HG03280 (cell line): Measurements from ENCODE around the gene OR2W1.

ENCODE experiments used
- ATAC-seq: cut with Tn5 transposase; IDR thresholded peaks from one replicate; pipeline ENCODE4 v1.9.1; 2021; ENCODE audit warnings: mild to moderate bottlenecking, moderate library complexity; ENCODE audit not compliant: unreplicated experiment

Gene OR2W1, protein sequence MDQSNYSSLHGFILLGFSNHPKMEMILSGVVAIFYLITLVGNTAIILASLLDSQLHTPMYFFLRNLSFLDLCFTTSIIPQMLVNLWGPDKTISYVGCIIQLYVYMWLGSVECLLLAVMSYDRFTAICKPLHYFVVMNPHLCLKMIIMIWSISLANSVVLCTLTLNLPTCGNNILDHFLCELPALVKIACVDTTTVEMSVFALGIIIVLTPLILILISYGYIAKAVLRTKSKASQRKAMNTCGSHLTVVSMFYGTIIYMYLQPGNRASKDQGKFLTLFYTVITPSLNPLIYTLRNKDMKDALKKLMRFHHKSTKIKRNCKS

DNA sequence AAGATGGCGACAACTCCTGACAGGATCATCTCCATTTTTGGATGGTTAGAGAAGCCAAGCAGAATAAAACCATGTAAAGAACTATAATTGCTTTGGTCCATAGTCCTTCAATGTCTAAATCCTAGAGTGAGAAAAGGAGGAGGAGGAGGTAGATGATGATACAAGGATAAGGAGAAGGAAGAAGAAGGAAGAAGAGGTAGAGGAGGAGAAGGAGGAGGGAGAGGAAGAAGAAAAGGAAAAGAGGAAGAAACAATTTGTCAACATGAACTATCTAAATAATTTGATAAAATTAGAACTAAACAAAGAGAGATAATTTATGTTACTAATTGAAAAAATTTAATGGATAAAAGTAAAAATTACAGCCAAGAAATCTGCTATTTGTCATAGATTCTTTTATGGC lies at the start of gene OR2W1:
OR2W1 (minus strand) TSS at position 101 of the 400 bp plus-strand sequence; CDS start at position 101, 0 bp downstream.
- ATAC-seq = no peak

DNA sequence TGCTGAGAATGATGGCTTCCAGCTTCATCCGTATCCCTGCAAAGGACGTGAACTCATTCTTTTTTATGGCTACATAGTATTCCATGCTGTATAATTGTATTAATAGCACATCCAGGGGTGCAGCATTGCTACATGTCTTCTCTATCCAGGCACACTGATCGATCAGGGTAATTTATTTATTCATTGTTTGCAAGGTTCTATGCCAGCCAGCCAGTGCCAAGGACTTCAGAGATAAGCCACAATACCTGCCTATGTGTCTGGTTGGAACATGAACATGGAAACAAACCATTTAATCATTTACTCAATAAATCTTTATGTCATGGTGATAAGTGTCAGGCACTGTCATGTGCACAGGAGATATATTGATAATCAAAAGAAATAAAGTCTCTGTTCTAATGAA lies 48.0 kb upstream of the OR2W1 start:
- no peak for ATAC-seq

DNA sequence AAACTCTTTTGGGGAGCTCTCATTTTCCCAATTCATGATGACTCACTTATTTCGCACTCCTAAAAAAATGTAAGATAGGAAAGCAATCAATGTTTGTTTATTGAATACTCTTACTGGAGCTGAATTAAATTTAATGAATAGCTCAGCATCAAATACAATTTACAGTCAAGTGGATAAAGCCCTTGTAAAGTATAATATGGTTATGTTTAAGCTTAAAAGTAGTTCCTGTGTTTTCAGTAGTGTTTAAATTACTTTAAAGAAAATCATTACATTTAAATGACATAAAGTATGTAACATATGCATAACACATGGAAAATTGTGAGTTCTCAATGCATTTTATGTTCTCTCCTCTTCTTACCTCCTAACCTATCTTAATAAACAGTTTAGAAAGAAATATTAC lies 42.2 kb upstream of the OR2W1 start, which contains the start of gene OR2B3:
OR2B3 (minus strand) TSS at position 101 of the 400 bp plus-strand sequence; CDS start at position 36, 65 bp downstream.
- no peak for ATAC-seq

DNA sequence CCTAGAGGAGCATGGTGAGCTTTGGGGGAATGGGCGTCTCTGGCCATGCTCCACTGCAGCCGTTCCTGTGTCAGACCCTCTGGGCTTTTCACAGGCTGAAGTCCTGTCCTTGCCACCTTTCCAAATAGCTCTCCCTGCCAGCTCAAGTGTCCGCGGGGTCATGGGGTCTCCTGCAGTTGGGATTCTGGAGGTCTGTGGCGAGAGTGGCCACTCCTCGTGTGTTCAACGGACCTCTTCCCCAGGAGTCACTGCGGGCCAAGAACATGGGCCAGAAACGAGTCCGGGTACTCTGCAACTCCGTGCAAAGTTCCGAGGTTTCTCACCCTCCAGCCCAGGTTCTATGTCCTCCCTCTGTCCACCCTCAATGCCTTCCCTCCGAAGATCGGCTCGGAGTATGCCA lies 37.5 kb upstream of the OR2W1 start:
- no peak for ATAC-seq

DNA sequence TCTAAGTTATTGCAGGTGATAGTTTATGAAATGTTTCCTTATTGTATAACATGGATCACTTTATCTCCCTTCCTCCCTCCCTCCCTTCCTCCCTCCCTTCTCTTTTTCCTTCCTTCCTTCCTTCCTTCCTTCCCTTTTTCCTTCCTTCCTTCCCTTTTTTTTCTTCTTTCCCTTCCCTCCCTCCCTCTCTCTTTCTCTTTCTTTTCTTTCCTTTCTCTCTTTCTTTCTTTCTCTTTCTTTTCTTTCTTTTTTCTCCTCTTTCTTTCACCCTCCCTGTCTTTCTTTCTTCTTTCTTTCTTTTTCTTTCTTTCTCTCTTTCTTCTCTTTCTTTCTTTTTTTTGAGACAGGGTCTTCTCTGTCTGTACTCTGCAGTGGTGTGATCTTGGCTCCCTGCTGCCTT lies 36.3 kb upstream of the OR2W1 start:
- ATAC-seq = no peak

DNA sequence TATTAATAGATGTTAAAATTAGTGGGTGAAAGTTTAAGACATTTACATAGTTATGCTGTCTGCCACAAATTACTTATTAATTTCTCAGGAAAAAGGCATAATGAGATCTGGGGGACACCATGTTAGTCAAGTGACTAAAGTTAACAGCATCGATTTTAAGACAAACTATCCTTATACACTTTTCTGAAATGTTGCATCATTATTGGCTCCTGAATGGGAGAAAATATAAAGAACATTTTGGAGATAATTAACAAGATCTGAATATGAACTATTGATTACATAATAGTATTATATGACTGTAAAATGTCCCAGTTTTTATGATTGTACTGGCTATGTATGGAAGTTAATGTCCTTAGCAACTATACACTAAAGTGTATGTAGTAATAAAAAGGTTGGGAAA lies 34.2 kb upstream of the OR2W1 start:
- ATAC-seq = no peak

DNA sequence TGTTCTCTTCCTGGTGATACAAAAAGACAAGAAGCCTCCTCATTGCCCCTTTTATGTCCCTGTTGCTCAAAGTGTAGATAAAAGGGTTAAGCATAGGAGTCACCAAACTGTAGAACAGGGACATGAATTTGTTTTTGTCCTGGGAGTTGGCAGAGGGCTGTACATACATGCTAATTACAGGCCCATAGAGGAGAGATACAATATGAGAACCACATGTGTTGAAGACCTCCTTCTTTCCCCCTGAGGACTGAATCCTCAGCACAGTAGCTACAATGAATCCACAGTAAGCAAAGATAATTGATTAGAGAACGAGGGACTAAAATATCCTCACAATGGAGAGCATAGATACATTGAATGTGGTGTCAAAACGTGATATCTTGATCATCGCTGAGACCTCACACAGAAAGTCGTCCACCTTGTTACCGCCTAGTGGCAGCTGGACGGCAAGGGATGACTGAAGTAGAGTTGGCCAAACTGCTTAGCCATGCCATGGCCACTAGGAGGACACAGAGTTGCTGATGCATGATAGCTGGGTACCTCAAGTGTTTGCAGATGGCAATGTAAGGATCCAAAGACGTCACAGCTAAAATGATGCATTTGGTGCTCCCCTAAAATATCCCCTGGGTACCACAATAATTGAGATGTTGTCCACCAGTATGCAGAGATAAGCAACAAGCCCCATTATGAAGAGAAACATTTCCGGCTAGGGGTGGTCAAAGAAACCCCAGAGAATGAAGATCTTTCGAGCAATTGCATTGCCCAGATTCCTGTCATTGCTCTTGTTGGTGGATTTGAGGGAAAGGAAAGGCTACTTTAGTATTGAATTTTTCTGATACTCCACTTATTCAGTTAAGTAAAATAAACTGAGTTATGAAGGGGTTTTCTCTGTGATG lies 27.1 kb upstream of the OR2W1 start:
- peak; percentile 66 for ATAC-seq

DNA sequence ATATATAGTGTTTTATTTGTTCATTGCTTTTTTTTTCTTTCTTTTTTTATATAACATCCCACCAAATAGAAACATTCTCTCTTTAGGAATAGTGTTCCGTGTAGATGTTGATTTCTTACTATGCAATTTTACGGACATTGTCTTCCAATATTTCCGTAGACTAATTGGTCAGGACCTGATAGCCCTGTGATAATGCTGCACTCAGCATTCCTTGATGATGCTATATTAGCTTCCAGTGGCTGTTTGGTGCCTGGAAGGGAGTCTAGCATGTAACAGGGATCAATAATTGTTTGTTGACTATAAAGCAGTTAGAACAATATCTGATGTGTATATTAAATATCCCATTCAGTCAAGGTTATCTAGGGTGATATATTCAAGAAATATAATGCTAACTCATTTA lies 6.7 kb upstream of the OR2W1 start:
- ATAC-seq = no peak

DNA sequence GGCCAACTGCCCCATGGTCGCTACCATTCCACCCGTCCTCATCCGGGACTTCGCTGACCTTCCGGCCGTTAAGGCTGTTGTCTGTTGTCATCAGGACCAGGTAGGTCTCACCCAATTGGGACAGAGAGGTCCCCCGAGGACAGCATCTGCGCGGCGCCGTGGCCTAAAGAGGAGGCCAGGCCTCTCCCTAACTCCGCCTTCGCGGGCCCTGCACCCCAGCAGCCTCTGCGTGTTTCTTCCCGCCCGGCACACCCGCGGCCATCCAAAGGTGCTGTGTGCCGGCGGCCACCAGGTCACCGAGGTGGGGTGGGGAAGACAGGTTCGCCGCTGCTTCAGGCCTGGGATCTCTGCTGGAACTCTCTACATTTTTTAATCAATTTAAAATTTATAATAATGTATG lies 9.0 kb downstream of the OR2W1 start:
- no peak for ATAC-seq

DNA sequence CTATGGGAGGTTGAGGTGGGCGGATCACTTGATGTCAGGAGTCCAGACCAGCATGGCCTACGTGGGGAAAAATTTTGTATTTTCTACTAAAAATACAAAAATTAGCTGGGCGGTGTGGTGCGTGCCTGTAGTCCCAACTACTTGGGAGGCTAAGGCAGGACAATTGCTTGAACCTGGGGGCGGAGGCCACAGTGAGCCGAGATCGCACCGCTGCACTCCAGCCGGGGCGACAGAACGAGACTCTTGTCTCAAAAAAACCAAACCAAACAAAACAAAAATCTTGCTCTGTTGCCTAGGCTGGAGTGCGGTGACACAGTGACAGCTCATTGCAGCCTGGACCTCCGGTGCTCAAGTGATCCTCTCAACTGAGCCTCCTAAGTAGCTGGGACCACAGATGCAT lies 16.2 kb downstream of the OR2W1 start:
- no peak for ATAC-seq

DNA sequence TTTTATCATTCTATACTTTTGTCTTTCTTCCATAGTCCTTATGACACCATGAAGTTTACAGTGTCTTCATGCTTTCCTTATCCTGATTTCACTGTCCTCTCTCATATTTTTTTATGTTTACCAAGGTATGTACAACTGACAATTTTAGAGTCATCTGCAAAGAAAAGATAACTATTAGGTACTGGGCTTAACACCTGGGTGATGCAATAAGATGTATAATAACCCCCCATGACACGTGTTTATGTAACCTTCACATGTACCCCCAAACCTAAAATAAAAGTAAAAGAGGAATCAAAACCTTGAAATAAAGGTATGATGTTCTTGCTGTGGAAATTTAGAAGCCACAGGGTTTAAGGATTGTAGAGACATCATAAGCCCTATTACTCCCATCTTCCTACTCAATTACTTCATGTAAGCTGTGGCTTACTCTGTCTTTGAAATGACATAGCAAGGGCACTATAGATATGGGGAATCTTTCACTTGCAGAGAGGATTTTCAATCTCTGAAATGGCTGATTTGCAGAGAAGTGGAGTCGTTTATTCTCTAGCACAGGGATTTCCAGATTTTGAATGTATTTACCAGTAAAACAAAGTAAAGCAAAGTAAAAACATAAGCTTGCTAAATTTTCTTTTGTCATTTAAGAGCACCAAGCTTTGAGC lies 18.9 kb downstream of the OR2W1 start:
- ATAC-seq = no peak

DNA sequence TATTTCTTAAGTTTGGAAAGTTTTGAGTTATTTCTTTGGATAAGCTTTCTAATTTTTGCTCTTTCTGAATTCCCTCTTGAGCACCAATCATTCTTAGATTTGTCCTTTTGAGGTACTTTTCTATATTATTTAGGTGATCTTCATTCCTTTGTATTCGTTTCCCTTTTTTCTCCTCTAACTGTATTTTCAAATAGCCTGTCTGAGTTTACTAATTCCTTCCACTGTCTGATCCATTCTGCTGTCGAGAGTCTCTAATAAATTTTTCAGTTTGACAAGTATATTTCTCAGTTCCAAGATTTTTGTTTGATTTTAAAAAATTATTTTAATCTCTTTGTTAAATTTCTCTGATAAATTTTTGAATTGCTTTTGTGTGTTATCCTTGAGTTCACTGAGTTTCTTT lies 23.5 kb downstream of the OR2W1 start:
- ATAC-seq = no peak

DNA sequence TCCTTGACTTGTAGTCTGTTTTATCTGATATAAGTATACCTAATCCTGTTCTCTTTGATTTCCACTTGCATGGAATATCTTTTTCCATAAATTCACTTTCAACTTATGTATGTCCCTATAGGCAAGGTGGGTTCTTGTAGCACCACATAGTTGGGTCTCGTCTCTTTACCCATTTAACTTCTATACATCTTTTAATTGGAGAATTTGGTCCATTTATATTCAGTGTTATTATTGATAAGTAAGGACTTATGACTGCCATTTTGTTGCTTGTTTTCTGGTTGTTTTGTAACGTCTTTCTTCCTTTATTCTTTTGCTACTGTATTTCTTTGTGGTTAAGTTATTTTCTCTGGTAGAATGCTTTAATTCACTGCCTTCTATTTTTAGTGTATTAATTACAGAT lies 25.3 kb downstream of the OR2W1 start:
- no peak for ATAC-seq

DNA sequence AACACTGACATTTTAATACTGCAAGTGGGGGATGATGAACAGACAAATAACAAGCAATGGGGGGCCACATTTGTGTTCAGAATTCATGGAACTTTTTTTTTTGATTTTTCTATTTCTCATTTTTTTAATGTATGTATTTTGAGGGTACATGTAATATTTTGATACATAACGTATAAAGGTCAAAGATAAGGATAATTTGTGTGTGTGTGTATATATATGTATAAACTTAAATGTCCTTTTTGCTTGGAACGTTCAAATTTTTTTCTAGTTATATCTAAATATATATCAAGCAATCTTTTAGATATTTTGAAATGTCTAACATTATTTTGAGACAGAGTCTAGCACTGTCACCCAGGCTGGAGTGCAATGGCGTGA lies 27.6 kb downstream of the OR2W1 start:
- ATAC-seq = no peak

DNA sequence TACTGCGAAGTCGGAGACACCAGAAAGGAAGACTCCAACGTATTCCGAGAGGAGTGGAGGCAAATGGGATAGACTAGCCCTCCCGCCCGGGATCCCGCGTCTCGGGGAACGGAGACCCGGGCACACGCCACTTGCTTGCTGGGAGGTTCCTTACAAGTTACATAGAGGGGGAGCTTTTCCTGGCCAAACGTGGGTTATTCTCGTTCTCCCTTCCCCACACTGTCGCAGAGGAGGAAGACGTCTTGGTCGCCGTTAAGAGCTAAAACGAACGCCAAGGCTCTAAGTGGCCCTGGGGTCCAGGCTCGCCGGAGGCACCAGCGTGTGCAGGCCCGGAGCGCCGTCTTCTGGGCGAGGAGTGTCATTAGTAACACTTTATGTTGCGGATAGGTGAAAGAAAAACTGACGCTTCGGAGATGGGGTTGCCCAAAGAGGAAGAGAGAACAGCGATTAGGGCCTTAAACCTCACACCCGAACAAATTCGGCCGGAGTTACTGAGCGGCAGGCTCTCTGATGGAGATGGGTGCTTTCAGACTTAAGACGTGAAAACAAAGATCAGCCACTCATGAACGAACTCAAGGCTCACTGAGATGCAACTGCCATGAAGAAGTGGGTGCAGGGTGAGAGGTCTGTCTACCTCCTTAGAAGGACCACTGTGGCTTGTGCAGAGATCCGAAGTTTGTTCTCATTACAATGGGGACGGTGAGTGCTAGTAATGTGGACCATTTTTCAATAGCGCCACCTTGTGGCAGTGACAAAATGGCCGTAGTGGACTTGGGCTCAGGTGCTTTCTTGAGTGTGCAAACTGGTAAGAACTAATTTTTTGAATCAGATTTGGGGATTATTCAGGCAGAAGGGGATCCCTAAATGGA lies 28.2 kb downstream of the OR2W1 start:
- ATAC-seq = peak; percentile 79

DNA sequence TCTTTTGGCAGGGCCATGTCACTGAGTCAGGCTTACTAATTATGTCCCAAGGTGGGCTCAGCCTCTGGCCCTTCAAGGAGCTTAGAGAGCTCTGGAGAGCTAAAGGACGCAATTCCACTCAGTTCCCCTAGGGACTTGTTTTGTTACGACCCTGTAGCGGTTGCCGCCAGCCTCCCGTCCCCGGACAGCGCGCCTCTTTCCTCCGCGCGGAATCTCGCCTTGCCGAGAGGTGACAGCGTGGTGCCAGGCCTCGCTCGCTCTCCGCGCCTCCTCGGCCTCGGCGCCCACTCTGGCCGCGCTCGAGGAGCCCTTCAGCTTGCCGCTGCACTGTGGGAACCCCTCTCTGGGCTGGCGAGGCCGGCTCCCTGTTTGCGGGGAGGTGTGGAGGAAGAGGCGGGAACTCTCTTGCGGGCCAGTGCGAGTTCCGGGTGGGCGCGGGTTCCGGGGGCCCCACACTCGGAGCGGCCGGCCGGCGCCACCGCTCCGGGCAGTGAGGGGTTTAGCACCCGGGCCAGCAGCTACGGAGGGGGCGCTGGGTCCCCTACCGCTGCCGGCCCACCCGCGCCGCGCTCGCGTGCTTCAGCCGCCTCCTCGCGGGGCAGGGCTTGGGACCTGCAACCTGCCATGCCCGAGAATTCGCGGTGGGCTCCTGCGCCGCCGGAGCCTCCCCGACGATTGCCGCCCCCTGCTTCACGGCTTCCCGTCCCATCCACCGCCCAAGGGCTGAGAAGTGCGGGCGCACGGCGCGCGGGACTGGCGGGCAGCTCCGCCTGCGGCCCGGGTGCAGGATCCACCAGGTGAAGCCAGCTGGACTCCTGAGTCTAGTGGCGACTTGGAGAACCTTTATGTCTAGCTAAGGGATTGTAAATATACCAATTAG lies 30.0 kb downstream of the OR2W1 start:
- ATAC-seq = no peak

DNA sequence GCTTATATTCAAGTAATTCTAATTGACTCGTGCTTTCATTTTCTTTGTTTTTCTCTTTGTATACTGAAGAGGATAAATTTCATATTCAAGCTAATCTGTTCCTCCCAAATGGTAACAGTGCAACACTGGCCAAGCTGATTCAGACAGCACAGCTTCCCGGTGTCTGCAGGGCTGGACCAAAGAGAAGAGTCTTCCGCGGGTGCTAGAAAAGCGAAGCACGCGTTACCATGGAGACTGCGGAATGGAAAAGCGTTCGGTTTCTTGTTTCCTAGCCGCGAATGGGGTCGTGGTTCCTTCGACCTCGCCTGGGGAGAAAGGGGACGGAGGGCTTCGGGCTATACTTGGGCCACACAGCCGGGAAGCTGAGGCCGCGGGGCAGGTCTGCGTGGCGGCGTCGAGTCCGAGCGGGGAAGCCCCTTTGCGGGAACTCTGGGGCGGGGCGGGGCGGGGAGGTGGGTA lies 33.7 kb downstream of the OR2W1 start:
- ATAC-seq = no peak

DNA sequence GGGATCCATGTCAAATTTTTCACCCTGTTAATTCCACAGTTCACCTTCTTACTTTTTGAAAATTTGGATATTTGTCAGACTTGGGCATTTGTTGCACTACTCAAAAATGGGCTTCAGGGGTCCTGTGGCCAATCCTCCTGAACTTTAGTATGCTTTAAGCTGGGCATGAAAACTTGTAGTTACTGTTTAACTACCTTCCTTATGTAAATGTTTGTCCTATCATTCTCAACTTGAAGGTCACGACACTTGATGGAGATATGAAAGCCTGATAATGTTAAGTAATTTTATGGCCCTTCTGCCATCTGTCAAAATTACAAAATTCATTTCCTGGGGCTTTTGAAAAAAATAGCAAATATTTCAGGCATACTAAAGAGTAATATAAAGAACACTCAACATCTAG lies 35.6 kb downstream of the OR2W1 start:
- no peak for ATAC-seq

DNA sequence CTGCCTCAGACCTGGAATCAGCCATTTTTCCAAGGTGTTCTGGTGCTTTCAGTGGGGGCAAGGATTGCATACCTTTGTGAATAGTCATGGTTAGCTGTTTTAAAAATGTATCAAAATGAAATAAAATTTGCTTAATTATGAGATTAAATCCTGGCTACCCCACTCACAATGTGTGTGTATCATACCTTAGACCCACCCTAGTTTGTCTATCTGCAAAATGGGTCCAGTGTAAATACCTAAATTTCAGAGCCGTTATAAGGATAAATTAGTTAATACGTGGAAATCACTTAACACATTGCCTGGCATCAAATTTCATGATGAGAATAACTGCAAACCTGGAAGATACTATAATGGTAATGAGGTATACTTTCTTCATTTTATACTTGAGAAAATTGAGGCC lies 36.9 kb downstream of the OR2W1 start:
- no peak for ATAC-seq
